WTC11 (cell line): Measurements from ENCODE around the gene ZBTB32. TPM values are rescaled to one million over a fixed set of nuclear protein-coding genes. Genes with fewer than 3 reads are reported as not detected.

Experiments
- ATAC-seq: fragments of 200-7000 bp; cut with Tn5 transposase; 2 replicates; pipeline ENCODE4 v1.10.0; 2021; ENCODE audit warnings: mild to moderate bottlenecking, moderate library complexity
- CTCF ChIA-PET: fragments of 300-600 bp; sonication (Branson Sonifier 250); formaldehyde crosslinking; loops from one replicate; lab custom pipeline; 2021; ENCODE audit warnings: antibody characterized with exemption; lab: Charles Lee
- POLR2A ChIA-PET: fragments of 350-600 bp; sonication (Branson Sonifier 250); formaldehyde crosslinking; loops from one replicate; lab custom pipeline; 2021; ENCODE audit warnings: antibody characterized with exemption; lab: Charles Lee
- DNase-seq: peaks from one replicate; pipeline ENCODE4 v3.0.0; 2021; ENCODE audit warnings: low spot score
- H3K27ac Mint-ChIP-seq: 2 replicates; pipeline ENCODE4 v1.8.0; 2021; ENCODE audit warnings: mixed read lengths
- H3K27me3 Mint-ChIP-seq: 2 replicates; pipeline ENCODE4 v1.8.0; 2021; ENCODE audit warnings: low read depth, mild to moderate bottlenecking, moderate library complexity, mixed read lengths
- H3K36me3 Mint-ChIP-seq: 2 replicates; pipeline ENCODE4 v1.8.0; 2021; ENCODE audit warnings: mixed read lengths
- H3K4me1 Mint-ChIP-seq: 2 replicates; pipeline ENCODE4 v1.8.0; 2022; ENCODE audit warnings: mixed read lengths
- H3K4me3 Mint-ChIP-seq: 2 replicates; pipeline ENCODE4 v1.8.0; 2021; ENCODE audit warnings: mild to moderate bottlenecking, moderate library complexity, mixed read lengths
- H3K9me3 Mint-ChIP-seq: 2 replicates; pipeline ENCODE4 v1.8.0; 2021; ENCODE audit warnings: mixed read lengths
- JAZF1 ChIP-seq: fragments of 250-450 bp; sonication (Bioruptor Pico); IDR thresholded peaks from 2 replicates; pipeline ENCODE4 v1.9.0; 2021; ENCODE audit warnings: moderate library complexity, mild to moderate bottlenecking, inconsistent platforms
- NFATC4 ChIP-seq: fragments of 250-450 bp; sonication (Bioruptor Pico); IDR thresholded peaks from 2 replicates; pipeline ENCODE4 v1.9.0; 2021; ENCODE audit warnings: mild to moderate bottlenecking
- NR2C2 ChIP-seq: sonication (generic); formaldehyde crosslinking; IDR thresholded peaks from 2 replicates; pipeline ENCODE4 v1.8.0; 2022; ENCODE audit warnings: mild to moderate bottlenecking, missing genetic modification reagents
- NR3C1 ChIP-seq: sonication (generic); formaldehyde crosslinking; conservative IDR thresholded peaks from 2 replicates; pipeline ENCODE4 v1.8.1; 2023; ENCODE audit warnings: low read depth, mild to moderate bottlenecking, missing genetic modification reagents
- SMAD3 ChIP-seq: sonication (generic); formaldehyde crosslinking; IDR thresholded peaks from 2 replicates; pipeline ENCODE4 v1.8.0; 2022; ENCODE audit warnings: missing genetic modification reagents, mild to moderate bottlenecking, borderline replicate concordance
- TCF7 ChIP-seq: sonication (generic); formaldehyde crosslinking; IDR thresholded peaks from 2 replicates; pipeline ENCODE4 v1.8.0; 2022; ENCODE audit warnings: mild to moderate bottlenecking, low read depth, missing genetic modification reagents, moderate library complexity
- ZNF138 ChIP-seq: sonication (generic); formaldehyde crosslinking; conservative IDR thresholded peaks from 2 replicates; pipeline ENCODE4 v1.8.1; 2022; ENCODE audit warnings: mild to moderate bottlenecking, moderate library complexity, missing genetic modification reagents
- ZNF396 ChIP-seq: fragments of 250-450 bp; sonication (Bioruptor Pico); IDR thresholded peaks from 2 replicates; pipeline ENCODE4 v1.8.0; 2021; ENCODE audit warnings: mild to moderate bottlenecking, moderate library complexity, borderline replicate concordance
- total RNA-seq: library from RNA; stranded (reverse); gene quantifications from 3 replicates; pipeline ENCODE4 v1.2.3, GENCODE V29; 2021
- TF ChIP-seq, protein P1 (sequence below): sonication (generic); formaldehyde crosslinking; IDR thresholded peaks from 2 replicates; pipeline ENCODE4 v1.8.0; 2023; ENCODE audit warnings: missing genetic modification reagents, mild to moderate bottlenecking, borderline replicate concordance
- TF ChIP-seq, protein P2 (sequence below): fragments of 200-600 bp; IDR thresholded peaks from 2 replicates; pipeline ENCODE4 v1.8.0; 2022; ENCODE audit warnings: antibody characterized with exemption
- TF ChIP-seq, protein P3 (sequence below): sonication (generic); formaldehyde crosslinking; IDR thresholded peaks from 2 replicates; pipeline ENCODE4 v1.8.1; 2022; ENCODE audit warnings: low read depth, mild to moderate bottlenecking, moderate library complexity, missing genetic modification reagents, borderline replicate concordance
- TF ChIP-seq, protein P4 (sequence below): fragments of 250-450 bp; sonication (Bioruptor Pico); IDR thresholded peaks from 2 replicates; pipeline ENCODE4 v1.9.0; 2021; ENCODE audit warnings: moderate library complexity, mild to moderate bottlenecking, inconsistent platforms, borderline replicate concordance

Gene ZBTB32
- total RNA-seq, 1 experiment from 2014 or later = 0.11 TPM

DNA sequence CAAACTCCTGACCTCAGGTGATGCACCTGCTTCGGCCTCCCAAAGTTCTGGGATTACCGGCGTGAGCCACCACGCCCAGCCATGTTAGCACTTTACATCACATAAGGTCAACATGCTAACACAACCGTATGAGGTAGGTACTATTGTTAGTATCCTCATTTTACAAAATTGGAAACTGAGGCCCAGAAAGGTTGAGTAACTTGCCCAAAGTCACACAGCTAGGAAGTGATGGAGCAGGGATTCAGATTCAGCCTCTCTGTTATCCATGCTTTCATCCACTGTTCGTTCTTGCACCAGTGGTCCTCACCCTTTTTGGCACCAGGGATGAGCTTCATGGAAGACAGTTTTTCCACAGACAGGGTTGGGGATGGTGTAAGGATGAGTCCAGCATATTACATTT lies 47.7 kb upstream of the ZBTB32 start (continued):
- TF ChIP-seq, protein P1, sequence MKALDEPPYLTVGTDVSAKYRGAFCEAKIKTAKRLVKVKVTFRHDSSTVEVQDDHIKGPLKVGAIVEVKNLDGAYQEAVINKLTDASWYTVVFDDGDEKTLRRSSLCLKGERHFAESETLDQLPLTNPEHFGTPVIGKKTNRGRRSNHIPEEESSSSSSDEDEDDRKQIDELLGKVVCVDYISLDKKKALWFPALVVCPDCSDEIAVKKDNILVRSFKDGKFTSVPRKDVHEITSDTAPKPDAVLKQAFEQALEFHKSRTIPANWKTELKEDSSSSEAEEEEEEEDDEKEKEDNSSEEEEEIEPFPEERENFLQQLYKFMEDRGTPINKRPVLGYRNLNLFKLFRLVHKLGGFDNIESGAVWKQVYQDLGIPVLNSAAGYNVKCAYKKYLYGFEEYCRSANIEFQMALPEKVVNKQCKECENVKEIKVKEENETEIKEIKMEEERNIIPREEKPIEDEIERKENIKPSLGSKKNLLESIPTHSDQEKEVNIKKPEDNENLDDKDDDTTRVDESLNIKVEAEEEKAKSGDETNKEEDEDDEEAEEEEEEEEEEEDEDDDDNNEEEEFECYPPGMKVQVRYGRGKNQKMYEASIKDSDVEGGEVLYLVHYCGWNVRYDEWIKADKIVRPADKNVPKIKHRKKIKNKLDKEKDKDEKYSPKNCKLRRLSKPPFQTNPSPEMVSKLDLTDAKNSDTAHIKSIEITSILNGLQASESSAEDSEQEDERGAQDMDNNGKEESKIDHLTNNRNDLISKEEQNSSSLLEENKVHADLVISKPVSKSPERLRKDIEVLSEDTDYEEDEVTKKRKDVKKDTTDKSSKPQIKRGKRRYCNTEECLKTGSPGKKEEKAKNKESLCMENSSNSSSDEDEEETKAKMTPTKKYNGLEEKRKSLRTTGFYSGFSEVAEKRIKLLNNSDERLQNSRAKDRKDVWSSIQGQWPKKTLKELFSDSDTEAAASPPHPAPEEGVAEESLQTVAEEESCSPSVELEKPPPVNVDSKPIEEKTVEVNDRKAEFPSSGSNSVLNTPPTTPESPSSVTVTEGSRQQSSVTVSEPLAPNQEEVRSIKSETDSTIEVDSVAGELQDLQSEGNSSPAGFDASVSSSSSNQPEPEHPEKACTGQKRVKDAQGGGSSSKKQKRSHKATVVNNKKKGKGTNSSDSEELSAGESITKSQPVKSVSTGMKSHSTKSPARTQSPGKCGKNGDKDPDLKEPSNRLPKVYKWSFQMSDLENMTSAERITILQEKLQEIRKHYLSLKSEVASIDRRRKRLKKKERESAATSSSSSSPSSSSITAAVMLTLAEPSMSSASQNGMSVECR = no peak
- no peak for TF ChIP-seq NFATC4 (CRISPR knock-in tag)
- TF ChIP-seq, all 79 proteins: peak for 0

DNA sequence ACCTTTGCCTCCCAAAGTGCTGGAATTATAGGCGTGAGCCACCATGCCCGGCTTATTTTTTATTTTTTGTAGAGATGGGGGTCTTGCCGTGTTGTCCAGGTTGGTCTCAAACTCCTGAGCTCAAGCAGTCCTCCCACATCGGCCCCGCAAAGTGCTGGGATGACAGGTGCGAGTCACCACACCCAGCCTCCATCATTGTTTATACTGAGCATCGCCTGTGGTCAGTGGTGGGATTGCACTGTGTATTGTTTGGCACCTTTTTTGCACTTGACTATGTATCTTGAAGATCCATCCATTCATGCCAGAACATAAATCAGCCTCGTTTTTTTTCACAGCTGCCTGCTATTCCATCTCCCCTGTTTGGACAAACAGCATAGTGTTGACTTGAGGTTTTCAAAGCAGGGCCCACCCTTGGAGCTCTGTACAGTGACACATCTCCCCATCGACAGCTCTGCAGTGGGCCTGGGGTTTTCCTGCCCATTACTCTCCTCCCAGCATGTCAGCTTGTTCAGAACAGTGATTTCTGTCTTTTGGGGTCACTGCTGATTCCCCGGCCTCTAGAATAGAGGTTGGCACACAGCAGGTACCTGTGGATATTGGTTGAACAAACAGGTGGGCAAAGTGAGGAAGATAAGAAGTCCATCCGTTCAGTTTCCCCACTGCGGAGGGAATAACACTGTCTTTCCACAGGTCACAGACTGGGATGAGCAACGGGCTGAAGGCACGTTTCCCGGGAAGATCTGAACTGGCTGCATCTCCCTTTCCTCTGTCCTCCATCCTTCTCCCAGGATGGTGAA lies 46.3 kb upstream of the ZBTB32 start:
- ChIA-PET POLR2A (no interaction called here), CTCF (interaction anchor here (0.9 kb wide), 1 partner anchor 10 kb away, joined by 4 read pairs; the partner anchor contains the start of gene COX6B1)
- no peaks in the 10 kb centered on the region for H3K4me1 Mint-ChIP-seq
- ATAC-seq (peak; percentile 55; the same call in 1 of the 2 replicates), DNase-seq (no peak)
- H3K36me3 Mint-ChIP-seq = peaks cover 48% of the 10 kb centered on the region
- H3K27me3 Mint-ChIP-seq = no peaks in the 10 kb centered on the region
- H3K27ac Mint-ChIP-seq = no peak overlapping the region
- H3K4me3 Mint-ChIP-seq = no peak overlapping the region
- H3K9me3 Mint-ChIP-seq = no peaks in the 10 kb centered on the region
- TF ChIP-seq, protein P2, sequence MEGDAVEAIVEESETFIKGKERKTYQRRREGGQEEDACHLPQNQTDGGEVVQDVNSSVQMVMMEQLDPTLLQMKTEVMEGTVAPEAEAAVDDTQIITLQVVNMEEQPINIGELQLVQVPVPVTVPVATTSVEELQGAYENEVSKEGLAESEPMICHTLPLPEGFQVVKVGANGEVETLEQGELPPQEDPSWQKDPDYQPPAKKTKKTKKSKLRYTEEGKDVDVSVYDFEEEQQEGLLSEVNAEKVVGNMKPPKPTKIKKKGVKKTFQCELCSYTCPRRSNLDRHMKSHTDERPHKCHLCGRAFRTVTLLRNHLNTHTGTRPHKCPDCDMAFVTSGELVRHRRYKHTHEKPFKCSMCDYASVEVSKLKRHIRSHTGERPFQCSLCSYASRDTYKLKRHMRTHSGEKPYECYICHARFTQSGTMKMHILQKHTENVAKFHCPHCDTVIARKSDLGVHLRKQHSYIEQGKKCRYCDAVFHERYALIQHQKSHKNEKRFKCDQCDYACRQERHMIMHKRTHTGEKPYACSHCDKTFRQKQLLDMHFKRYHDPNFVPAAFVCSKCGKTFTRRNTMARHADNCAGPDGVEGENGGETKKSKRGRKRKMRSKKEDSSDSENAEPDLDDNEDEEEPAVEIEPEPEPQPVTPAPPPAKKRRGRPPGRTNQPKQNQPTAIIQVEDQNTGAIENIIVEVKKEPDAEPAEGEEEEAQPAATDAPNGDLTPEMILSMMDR = 0 out of 2 replicates have a peak, but pooled peaks have one; percentile 19
- TF ChIP-seq, protein P1 = no peak
- TF ChIP-seq NR3C1 (CRISPR knock-in tag) = no peak

DNA sequence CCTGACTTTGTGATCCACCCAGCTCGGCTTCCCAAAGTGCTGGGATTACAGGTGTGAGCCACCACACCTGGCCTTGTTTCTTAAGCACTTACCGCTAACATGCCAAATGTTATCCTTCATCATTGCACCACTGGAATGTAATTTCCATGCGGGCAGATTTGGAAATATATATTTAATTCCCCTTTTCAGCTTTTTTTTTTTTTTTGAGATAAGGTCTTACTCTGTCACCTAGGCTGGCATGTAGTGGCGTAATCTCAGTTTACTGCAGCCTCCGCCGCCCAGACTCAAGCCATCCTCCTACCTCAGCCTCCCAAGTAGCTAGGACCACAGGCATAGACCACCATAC lies 42.4 kb upstream of the ZBTB32 start:
- CTCF ChIA-PET = no interaction called here
- POLR2A ChIA-PET = interaction anchor here (1.2 kb wide), 2 partner anchors 14 to 19 kb away, joined by 3 to 7 read pairs; partner anchors contain the start of gene COX6B1
- Mint-ChIP-seq H3K27me3 (no peaks in the 10 kb centered on the region), H3K9me3 (no peaks in the 10 kb centered on the region), H3K4me1 (no peaks in the 10 kb centered on the region), H3K36me3 (peaks cover 17% of the 10 kb centered on the region), H3K27ac (no peak overlapping the region), H3K4me3 (no peak overlapping the region)
- no peak for ATAC-seq
- DNase-seq = no peak
- TF ChIP-seq, protein P1 = no peak
- TF ChIP-seq TCF7 (CRISPR knock-in tag) = no peak
- TF ChIP-seq, protein P3, sequence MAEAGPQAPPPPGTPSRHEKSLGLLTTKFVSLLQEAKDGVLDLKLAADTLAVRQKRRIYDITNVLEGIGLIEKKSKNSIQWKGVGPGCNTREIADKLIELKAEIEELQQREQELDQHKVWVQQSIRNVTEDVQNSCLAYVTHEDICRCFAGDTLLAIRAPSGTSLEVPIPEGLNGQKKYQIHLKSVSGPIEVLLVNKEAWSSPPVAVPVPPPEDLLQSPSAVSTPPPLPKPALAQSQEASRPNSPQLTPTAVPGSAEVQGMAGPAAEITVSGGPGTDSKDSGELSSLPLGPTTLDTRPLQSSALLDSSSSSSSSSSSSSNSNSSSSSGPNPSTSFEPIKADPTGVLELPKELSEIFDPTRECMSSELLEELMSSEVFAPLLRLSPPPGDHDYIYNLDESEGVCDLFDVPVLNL (CRISPR knock-in tag) = no peak
- no peak for TF ChIP-seq ZNF396
- no peak for TF ChIP-seq NR2C2 (CRISPR knock-in tag)
- TF ChIP-seq SMAD3 (CRISPR knock-in tag) = no peak
- no peak for TF ChIP-seq JAZF1
- TF ChIP-seq, protein P4, sequence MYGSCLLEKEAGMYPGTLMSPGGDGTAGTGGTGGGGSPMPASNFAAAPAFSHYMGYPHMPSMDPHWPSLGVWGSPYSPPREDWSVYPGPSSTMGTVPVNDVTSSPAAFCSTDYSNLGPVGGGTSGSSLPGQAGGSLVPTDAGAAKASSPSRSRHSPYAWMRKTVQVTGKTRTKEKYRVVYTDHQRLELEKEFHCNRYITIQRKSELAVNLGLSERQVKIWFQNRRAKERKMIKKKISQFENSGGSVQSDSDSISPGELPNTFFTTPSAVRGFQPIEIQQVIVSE = no peak
- TF ChIP-seq ZNF138 (CRISPR knock-in tag) = no peak
